CD4-positive, alpha-beta T cell treated with Interleukin-15 for 1 hour (primary cell): Measurements from ENCODE around the gene SF3B1.
"Not testable (repeated sequence)": the region's sequence is repeated elsewhere in the genome, so short reads cannot be mapped to it uniquely, and the experiment has no call there.

ENCODE experiments used
- DNase-seq: peaks from one replicate; pipeline ENCODE4 v3.0.0-alpha.2; 2020

The SF3B1 gene

GRCh38 chr2:197432527-197432926, 2.3 kb downstream of the SF3B1 start:
- not testable (repeated sequence) for DNase-seq

- no peak for DNase-seq
These were observed 3.0 kb downstream of the SF3B1 start for GRCh38 chr2:197431858-197432257.

GRCh38 chr2:197427986-197428385, 6.8 kb downstream of the SF3B1 start:
- DNase-seq, result no peak

GRCh38 chr2:197426723-197427603, 7.9 kb downstream of the SF3B1 start:
- DNase-seq, result no peak

GRCh38 chr2:197425550-197425949, 9.3 kb downstream of the SF3B1 start:
- DNase-seq, result no peak

- no peak for DNase-seq
These were observed 11.5 kb downstream of the SF3B1 start for GRCh38 chr2:197423307-197423706.

- DNase-seq, result no peak
These were observed 15.4 kb downstream of the SF3B1 start for GRCh38 chr2:197419438-197419837.

GRCh38 chr2:197416268-197416667, 18.6 kb downstream of the SF3B1 start:
- DNase-seq, result no peak

- DNase-seq, result no peak
These were observed 20.3 kb downstream of the SF3B1 start for GRCh38 chr2:197414515-197414914.

- DNase-seq, result no peak
These were observed 20.8 kb downstream of the SF3B1 start for GRCh38 chr2:197414039-197414438.

- DNase-seq, result no peak
These were observed 29.2 kb downstream of the SF3B1 start for GRCh38 chr2:197405582-197405981.

GRCh38 chr2:197399887-197400540, 34.8 kb downstream of the SF3B1 start:
- no peak for DNase-seq

- no peak for DNase-seq
These were observed 35.9 kb downstream of the SF3B1 start for GRCh38 chr2:197398913-197399312.

- no peak for DNase-seq
These were observed 43.6 kb downstream of the SF3B1 start for GRCh38 chr2:197391220-197391717.

GRCh38 chr2:197388866-197389587, 45.8 kb downstream of the SF3B1 start:
- no peak for DNase-seq

GRCh38 chr2:197387179-197387578, 47.6 kb downstream of the SF3B1 start:
- DNase-seq, result no peak

- DNase-seq, result no peak
These were observed 48.6 kb downstream of the SF3B1 start for GRCh38 chr2:197386242-197386641.

GRCh38 chr2:197383825-197384224, 51.0 kb downstream of the SF3B1 start:
- no peak for DNase-seq

- DNase-seq, result no peak
These were observed 53.2 kb downstream of the SF3B1 start for GRCh38 chr2:197381641-197382040.

- not testable (repeated sequence) for DNase-seq
These were observed 54.9 kb downstream of the SF3B1 start for GRCh38 chr2:197379918-197380309.

- not testable (repeated sequence) for DNase-seq
These were observed 55.4 kb downstream of the SF3B1 start for GRCh38 chr2:197379308-197379917.

GRCh38 chr2:197378494-197379307, 56.1 kb downstream of the SF3B1 start:
- DNase-seq, result peak; percentile 45
